OCI-LY1 (cell line): Measurements from ENCODE around the gene NPW.

Experiments
- EZH2 ChIP-seq: fragments of 200-600 bp; sonication (generic), shearing (Covaris generic); IDR thresholded peaks from 2 replicates; pipeline ENCODE4 v1.8.0; 2017; ENCODE audit warnings: borderline replicate concordance, mixed run types, mild to moderate bottlenecking, antibody characterized with exemption, low read length, moderate library complexity, mixed read lengths
- TF ChIP-seq, protein P1 (sequence below): fragments of 200-600 bp; sonication (generic), shearing (Covaris generic); IDR thresholded peaks from 2 replicates; pipeline ENCODE4 v1.5.1; 2017; ENCODE audit warnings: mild to moderate bottlenecking, antibody characterized with exemption, low read length, moderate library complexity, mixed read lengths

DNA sequence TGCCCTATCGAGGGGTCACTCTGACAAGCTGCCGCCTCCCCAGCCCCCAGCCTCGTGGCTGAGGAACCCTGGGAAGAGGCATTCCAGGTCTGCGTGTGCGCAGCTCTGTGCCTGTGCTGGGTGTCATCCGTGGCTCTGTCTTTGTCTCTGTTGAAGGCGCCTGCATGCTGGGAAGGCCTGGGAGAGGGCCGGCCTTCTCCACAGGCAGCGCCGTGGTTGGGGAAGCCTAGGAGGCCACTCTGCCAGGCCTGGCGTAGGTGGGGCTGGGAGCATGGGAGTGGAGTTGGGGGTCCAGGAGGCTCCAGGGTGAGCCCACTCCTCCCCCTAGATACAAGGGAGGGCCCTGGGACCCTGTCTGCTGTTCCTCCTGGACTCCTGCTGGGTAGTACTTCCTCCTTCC lies 10.5 kb downstream of the NPW start:
- TF ChIP-seq, protein P1, sequence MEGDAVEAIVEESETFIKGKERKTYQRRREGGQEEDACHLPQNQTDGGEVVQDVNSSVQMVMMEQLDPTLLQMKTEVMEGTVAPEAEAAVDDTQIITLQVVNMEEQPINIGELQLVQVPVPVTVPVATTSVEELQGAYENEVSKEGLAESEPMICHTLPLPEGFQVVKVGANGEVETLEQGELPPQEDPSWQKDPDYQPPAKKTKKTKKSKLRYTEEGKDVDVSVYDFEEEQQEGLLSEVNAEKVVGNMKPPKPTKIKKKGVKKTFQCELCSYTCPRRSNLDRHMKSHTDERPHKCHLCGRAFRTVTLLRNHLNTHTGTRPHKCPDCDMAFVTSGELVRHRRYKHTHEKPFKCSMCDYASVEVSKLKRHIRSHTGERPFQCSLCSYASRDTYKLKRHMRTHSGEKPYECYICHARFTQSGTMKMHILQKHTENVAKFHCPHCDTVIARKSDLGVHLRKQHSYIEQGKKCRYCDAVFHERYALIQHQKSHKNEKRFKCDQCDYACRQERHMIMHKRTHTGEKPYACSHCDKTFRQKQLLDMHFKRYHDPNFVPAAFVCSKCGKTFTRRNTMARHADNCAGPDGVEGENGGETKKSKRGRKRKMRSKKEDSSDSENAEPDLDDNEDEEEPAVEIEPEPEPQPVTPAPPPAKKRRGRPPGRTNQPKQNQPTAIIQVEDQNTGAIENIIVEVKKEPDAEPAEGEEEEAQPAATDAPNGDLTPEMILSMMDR: no peak
- no peak for TF ChIP-seq EZH2
